ENCODE results near the gene RHBDL1.

RHBDL1 gene

DNA sequence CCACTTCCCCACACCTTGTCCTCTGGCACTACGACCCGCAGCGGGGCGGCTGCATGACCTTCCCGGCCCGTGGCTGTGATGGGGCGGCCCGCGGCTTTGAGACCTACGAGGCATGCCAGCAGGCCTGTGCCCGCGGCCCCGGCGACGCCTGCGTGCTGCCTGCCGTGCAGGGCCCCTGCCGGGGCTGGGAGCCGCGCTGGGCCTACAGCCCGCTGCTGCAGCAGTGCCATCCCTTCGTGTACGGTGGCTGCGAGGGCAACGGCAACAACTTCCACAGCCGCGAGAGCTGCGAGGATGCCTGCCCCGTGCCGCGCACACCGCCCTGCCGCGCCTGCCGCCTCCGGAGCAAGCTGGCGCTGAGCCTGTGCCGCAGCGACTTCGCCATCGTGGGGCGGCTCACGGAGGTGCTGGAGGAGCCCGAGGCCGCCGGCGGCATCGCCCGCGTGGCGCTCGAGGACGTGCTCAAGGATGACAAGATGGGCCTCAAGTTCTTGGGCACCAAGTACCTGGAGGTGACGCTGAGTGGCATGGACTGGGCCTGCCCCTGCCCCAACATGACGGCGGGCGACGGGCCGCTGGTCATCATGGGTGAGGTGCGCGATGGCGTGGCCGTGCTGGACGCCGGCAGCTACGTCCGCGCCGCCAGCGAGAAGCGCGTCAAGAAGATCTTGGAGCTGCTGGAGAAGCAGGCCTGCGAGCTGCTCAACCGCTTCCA lies 42.0 kb upstream of the RHBDL1 start:
- Mint-ChIP-seq H3K27ac (no peak overlapping the region), H3K36me3 (peaks cover 6% of the 10 kb centered on the region), H3K27me3 (peaks cover 10% of the 10 kb centered on the region), H3K9me3 (no peaks in the 10 kb centered on the region), H3K4me1 (peaks cover 12% of the 10 kb centered on the region), H3K4me3 (no peak overlapping the region)
- DNase-seq: no peak
- CTCF ChIA-PET: no interaction called here

DNA sequence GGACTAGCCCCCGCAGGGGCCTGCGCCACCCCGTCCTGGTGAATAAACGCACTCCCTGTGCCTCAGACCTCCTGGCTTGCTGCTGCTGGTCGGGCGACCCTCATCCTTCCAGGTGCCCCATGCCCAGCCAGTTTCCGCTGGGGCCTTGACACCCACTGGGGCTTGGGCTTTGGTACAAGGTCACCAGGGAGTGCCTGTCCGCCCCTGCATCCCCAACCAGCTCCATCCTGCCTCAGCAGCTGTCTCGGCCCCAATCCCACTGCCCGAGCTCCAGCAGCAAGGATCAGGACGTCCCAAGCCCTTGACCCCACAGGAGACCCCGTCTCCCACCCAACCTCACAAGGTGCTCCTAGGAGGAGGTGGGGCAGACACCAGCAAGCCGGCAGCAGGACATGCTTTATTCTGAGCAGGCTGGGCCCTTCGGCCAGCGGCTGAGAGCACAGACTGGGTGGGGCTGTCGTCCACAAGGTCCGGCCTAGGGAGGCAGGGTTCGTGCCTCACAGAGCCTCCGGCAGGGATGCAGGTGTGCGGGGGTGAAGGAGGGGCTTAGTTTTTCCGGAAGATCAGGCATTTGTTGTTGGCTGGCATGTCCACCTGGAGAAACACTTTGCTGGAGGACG lies 41.3 kb upstream of the RHBDL1 start:
- Mint-ChIP-seq H3K36me3 (peaks cover 3% of the 10 kb centered on the region), H3K4me3 (peak overlapping the region; percentile 56), H3K27ac (no peak overlapping the region), H3K27me3 (peaks cover 10% of the 10 kb centered on the region), H3K9me3 (no peaks in the 10 kb centered on the region), H3K4me1 (peaks cover 12% of the 10 kb centered on the region)
- CTCF ChIA-PET: no interaction called here
- DNase-seq: no peak

DNA sequence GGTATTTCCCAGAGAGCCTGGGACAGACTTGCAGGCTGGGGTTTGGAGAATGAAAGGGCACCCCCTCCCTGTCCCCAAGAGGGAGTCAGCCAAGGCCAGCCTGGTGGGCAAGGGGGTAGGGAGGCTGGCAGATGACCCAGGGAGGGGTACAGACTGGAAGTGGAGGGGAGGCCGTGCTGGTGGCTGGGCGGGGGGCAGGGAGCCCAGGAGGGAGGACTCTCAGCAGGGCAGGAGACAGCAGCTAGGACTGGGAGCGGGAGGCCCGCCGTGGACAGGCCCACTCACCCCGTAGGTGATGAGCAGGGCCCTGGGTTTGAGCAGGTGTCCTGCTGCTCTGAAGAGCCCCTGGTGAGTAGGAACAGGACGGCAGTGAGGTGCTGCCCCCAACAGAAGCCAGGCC lies 40.5 kb upstream of the RHBDL1 start:
- H3K27me3 Mint-ChIP-seq: peaks cover 10% of the 10 kb centered on the region
- peaks cover 12% of the 10 kb centered on the region for H3K4me1 Mint-ChIP-seq
- DNase-seq: no peak
- no peak overlapping the region for H3K27ac Mint-ChIP-seq
- no peaks in the 10 kb centered on the region for H3K9me3 Mint-ChIP-seq
- CTCF ChIA-PET: no interaction called here
- peak overlapping the region; percentile 71 for H3K4me3 Mint-ChIP-seq
- peaks cover 3% of the 10 kb centered on the region for H3K36me3 Mint-ChIP-seq

DNA sequence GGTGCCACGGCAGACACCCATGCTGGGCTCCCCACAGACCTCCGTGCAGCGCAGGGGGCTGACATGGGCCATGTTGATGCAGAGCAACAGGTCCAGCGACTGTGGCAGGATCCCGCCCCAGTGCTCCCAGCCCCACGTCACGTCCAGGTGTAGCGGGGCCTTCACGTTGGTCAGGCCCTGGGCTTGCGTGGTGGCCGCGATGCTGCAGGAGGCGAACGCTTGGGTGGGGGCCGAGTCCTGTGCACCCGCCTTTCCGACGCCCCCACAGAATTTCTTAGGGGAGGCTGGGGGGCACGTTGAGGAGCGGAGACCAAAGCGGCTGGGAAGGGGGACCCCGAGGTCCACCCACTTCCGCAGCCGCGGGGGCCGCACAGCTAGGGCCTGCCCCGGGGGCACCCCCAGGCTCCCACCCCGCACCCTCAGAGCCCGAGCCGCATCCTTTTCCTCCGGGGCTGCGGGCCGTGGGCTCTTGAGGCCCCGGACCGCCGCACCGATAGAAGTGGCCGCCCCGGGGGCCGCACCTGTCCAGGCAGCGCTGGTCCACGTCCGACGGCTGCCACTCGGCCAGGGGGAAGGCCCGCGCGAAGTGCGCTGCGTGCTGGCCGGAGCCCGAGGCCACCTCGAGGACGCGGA lies 39.8 kb upstream of the RHBDL1 start:
- no peaks in the 10 kb centered on the region for H3K9me3 Mint-ChIP-seq
- H3K36me3 Mint-ChIP-seq: peaks cover 3% of the 10 kb centered on the region
- H3K27me3 Mint-ChIP-seq: peaks cover 10% of the 10 kb centered on the region
- DNase-seq: peak; percentile 43
- H3K4me3 Mint-ChIP-seq: peak overlapping the region; percentile 94
- CTCF ChIA-PET: interaction anchor here (0.6 to 1.1 kb wide), 2 partner anchors 12 to 13 kb away, joined by 3 read pairs; no protein-coding TSS in a partner anchor
- peak overlapping the region; percentile 42 for H3K27ac Mint-ChIP-seq
- H3K4me1 Mint-ChIP-seq: peaks cover 12% of the 10 kb centered on the region

DNA sequence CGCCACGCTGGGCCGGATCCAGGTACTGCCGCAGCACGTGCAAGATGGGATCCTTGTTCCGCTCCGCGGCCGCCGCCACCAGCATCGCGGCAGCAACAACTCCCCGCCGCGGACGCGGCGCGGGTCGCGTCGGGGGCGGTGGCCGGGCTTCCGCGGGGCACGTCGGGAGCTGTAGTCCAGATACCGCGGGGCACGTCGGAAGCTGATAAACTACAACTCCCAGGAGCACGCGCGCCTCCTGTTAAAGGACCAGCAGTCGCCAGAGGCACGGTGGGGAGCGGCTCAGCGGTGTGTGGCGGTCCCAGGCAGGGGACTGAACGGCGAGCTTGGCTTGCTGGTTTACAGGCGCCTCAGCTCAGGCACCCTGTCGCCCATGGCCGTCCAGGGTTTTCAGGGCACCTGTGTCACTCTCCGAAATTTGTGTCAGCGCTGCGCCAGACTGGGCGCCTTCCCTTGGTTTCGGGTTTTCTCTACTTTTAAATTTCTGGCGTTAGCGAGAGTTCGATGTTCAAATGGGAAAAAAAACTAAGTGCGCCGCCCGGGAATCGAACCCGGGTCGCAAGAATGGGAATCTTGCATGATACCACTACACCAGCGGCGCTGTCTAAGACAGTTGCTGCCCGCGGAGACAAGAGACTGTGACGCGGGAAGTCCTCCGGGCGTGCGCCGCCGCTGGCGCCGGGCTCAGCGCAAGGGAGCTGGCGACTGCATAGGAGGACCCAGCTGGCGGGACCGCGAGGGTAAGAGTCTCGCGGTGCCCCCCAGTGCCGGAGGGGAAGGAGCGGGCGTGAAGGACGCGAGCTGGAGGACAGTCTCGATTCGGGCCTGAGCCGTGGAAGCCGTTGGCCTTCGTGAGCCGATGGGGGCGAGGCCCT lies 39.0 kb upstream of the RHBDL1 start, which contains the start of gene METTL26:
TSS of gene METTL26 (minus strand) at position 100 of the 875 bp plus-strand sequence. CDS start at position 85, 15 bp downstream.
- H3K4me1 Mint-ChIP-seq: peaks cover 12% of the 10 kb centered on the region
- no peaks in the 10 kb centered on the region for H3K9me3 Mint-ChIP-seq
- H3K36me3 Mint-ChIP-seq: peaks cover 3% of the 10 kb centered on the region
- DNase-seq: peak; percentile 96
- CTCF ChIA-PET: interaction anchor here (0.6 to 1.1 kb wide), 3 partner anchors 11 to 110 kb away, joined by 3 read pairs; no protein-coding TSS in a partner anchor
- peak within 1 kb of the TSS; percentile 94 for H3K4me3 Mint-ChIP-seq
- peaks cover 10% of the 10 kb centered on the region for H3K27me3 Mint-ChIP-seq
- peak within 1 kb of the TSS; percentile 99 for H3K27ac Mint-ChIP-seq

DNA sequence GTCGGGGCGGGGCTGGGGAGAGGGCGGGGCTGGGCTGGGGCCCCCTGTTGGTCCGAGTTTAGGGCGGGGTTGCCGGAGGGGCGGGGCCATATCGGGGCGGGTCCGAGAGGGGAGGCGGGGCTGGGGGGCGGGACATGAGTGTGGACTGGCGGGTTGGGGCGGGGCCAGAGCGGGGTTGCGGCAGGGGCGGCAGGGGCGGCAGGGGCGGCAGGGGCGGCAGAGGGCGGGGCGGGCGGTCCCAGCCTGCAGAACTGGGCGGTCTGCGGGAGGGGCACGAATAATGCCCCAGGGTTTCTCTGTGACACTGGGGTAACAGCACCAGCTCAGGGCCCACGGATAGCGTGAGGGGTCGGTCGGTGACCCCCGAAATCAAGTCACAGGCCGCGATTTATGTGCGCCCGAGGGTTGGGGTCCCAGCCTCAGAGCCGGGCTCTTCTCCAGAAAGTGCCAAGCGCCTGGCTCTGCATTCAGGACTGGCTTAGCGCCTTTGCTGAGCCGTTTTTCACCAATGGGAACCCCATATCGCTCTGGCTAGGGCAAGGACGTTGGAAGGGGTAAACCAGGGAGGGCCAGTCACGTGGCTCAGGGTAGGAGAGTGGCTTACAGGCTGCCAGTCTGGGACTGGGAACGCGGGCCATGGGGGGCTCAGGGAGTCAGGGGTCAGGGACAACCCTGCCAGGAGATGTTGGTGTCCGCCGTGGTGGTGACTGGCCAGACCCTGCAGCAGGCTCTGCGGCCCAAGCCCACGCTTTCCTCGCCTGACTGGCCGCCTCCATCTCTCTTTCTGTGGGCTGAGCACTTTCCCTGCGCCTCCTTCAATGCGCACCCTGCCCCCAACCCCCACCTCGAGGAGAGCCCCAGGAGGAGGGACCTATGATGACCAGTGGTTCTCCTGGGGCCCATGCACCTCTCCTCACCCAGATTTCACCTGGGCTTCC lies 38.1 kb upstream of the RHBDL1 start:
- CTCF ChIA-PET: interaction anchor here (1.1 kb wide), 2 partner anchors 11 to 111 kb away, joined by 3 read pairs; no protein-coding TSS in a partner anchor
- DNase-seq: peak; percentile 92
- Mint-ChIP-seq H3K27ac (peak overlapping the region; percentile 99), H3K9me3 (no peaks in the 10 kb centered on the region), H3K27me3 (peaks cover 7% of the 10 kb centered on the region), H3K4me1 (peaks cover 12% of the 10 kb centered on the region), H3K36me3 (peaks cover 3% of the 10 kb centered on the region), H3K4me3 (peak overlapping the region; percentile 94)

DNA sequence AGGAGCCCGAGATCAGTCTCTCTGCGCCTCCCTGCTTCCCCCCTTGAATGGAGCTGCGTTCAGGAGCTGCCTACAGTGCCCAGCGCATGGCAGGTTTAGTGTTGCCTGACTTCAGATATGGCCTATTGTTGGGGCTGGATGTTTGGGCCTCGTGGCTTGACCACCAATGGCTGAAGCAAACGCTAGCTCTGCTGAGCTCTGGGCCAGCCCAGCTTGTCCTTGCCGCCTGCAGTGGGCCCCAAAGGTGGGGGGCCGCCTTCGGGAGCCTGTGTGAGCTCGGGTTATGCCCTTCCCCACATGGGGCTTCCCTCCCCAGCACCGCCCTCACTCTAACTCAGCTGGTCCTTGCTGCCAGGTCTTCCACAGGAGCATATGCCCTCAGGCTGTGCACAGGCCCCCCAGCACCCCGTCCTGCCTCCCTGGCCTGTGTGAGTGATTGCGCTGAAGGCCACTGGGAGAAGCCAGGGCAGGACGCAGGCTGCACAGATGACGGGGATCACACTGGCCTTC lies 37.4 kb upstream of the RHBDL1 start:
- Mint-ChIP-seq H3K36me3 (peaks cover 3% of the 10 kb centered on the region), H3K4me3 (peak overlapping the region; percentile 31), H3K27me3 (peaks cover 7% of the 10 kb centered on the region), H3K27ac (no peak overlapping the region), H3K9me3 (no peaks in the 10 kb centered on the region), H3K4me1 (peaks cover 16% of the 10 kb centered on the region)
- no peak for DNase-seq
- CTCF ChIA-PET: no interaction called here

DNA sequence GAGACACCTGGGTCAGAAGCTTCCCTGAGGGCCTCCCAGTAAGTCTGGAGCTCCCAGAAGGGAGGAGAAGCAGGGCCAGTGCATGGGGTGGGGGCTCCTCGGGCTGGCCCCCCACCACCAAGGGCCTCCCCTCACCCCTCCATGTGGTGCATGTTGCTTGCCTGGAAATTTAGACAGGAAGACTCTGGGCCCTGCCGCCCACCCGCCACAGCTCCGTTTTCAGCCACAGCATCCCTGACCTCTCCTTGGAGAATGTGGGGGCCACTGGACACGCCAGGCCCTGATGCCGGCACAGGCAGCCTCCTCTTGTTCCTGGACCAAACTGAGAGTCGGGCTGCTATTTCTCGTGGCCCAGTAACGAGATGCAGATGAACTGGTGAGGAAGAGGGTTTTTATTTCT lies 36.6 kb upstream of the RHBDL1 start:
- Mint-ChIP-seq H3K4me3 (no peak overlapping the region), H3K4me1 (peaks cover 20% of the 10 kb centered on the region), H3K36me3 (peaks cover 3% of the 10 kb centered on the region), H3K27ac (no peak overlapping the region), H3K27me3 (peaks cover 7% of the 10 kb centered on the region), H3K9me3 (no peaks in the 10 kb centered on the region)
- DNase-seq: no peak
- CTCF ChIA-PET: no interaction called here

DNA sequence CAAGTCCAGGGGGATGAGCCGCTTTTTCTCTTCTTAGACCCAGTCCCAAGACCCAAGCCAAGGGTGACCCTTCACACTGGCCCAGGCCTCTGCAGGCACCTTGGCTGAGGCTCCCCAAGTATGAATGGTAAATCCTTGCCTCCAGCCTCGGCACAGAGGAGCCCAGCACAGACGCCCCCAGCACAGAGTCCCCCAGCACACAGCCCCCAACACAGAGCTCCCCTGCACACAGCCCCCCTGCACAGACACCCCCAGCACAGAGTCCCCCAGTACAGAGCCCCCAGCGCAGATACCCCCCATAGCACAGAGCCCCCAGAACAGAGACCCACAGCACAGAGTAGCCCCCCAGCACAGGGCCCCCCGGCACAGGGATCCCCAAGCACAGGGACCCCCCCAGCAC lies 34.9 kb upstream of the RHBDL1 start:
- no peak for DNase-seq
- Mint-ChIP-seq H3K9me3 (no peaks in the 10 kb centered on the region), H3K27me3 (peaks cover 7% of the 10 kb centered on the region), H3K4me3 (peak overlapping the region; percentile 44), H3K4me1 (peaks cover 16% of the 10 kb centered on the region), H3K36me3 (peaks cover 3% of the 10 kb centered on the region), H3K27ac (no peak overlapping the region)
- CTCF ChIA-PET: no interaction called here

DNA sequence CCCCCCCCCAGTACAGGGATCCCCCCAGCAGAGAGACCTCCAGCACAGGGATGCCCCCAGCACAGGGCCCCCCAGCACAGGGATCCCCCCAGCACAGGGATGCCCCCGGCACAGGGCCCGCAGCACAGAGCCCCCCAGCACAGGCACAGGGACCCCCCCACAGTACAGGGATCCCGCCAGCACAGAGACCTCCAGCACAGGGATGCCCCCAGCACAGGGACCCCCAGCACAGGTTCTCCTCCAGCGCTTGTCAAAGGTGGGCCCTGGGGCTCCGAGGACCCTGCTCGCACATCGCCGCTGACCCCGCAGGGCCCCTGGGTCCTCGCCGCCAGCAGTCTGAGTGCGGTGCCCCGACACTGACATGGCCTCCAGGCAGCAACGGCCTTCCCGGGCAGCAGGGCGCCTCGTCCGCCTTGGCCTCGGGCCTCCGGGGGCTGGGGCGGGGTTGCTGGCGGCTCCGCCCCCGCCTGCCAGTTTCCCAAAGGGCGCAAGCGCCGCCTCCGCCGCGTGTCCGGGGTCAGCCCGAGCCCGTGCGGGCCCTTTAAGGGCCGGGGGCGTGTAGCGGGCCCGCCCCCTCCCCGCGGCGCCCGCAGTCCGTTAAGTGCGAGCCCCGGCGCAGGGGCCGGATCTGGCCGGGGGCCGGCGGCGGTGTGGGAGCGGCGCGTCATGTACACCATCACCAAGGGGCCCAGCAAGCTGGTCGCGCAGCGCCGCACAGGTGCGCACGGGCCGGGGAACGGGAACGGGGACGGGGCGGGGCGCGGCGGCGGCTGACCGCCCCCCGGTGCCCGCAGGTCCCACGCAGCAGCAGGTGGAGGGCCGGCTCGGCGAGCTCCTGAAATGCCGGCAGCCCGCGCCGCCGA lies 33.9 kb upstream of the RHBDL1 start, which contains the start of gene MCRIP2:
TSS of gene MCRIP2 (plus strand) at position 503 of the 863 bp plus-strand sequence. CDS start at position 667, 164 bp downstream.
- no peaks in the 10 kb centered on the region for H3K9me3 Mint-ChIP-seq
- CTCF ChIA-PET: no interaction called here
- DNase-seq: peak; percentile 83
- H3K4me3 Mint-ChIP-seq: peak within 1 kb of the TSS; percentile 68
- H3K27ac Mint-ChIP-seq: peak within 1 kb of the TSS; percentile 33
- H3K4me1 Mint-ChIP-seq: peaks cover 15% of the 10 kb centered on the region
- H3K27me3 Mint-ChIP-seq: peaks cover 3% of the 10 kb centered on the region
- H3K36me3 Mint-ChIP-seq: peaks cover 2% of the 10 kb centered on the region

DNA sequence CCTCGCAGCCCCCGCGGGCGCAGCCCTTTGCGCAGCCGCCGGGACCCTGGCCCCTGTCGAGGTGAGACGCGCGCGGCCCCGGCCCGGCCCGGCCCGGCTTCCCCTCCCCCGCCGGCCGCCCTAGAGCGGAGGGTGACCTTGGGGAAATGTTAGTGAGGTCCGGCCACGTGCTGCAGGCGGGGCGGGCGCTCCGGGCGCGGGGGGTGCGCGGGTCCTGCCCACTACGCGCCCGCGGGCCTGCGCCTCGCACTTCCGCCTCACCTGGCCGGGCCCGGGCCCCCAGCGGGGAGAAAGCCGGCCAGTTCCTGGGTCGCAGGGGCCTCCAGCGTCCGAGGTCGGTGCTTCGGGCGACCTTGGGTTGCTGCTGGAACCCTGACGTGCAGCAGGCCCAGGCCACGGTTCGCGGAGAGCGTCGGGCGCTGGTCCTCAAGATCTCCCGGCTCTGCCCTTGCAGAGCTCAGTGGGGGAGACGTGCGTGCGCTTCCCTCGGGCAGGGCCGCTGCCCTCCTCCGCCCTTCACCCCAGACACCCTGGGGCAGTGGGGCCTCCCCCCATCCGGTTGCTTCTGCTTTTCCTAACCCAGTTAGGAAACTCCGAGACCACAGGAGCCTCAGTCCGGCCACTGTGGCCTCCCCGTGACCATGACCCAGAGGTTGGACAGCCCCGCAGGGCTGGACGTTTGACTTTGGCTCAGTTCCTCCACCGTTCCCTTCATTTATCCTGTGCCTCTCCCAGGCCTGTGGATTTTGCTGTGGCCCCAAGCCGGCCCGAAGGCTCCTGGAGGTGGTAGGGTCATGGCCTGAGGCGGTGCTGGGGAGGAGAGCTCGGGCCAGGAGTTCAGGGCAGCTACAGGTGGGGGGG lies 33.1 kb upstream of the RHBDL1 start:
- CTCF ChIA-PET: no interaction called here
- Mint-ChIP-seq H3K9me3 (no peaks in the 10 kb centered on the region), H3K36me3 (no peaks in the 10 kb centered on the region), H3K4me1 (peaks cover 12% of the 10 kb centered on the region), H3K27ac (peak overlapping the region; percentile 33), H3K27me3 (no peaks in the 10 kb centered on the region), H3K4me3 (peak overlapping the region; percentile 68)
- peak; percentile 63 for DNase-seq

DNA sequence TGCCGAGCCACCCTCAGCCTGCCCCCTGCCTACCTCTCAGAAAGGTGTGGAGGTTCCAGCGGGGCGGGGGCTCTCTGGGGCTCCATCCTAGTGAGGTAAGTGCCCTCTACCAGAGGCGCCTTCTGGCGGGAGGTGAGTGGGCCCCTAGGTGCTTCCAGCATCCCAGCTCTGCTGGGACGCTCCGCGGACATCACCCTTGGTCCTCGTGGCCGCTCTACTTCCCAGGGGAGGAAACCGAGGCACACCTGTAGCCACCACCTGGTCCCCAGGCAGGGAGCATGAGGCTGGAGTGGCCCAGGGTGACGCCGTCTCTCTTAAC lies 32.5 kb upstream of the RHBDL1 start:
- peak overlapping the region; percentile 68 for H3K4me3 Mint-ChIP-seq
- H3K4me1 Mint-ChIP-seq: peaks cover 14% of the 10 kb centered on the region
- DNase-seq: no peak
- H3K27ac Mint-ChIP-seq: no peak overlapping the region
- CTCF ChIA-PET: no interaction called here
- no peaks in the 10 kb centered on the region for H3K27me3 Mint-ChIP-seq
- no peaks in the 10 kb centered on the region for H3K36me3 Mint-ChIP-seq
- no peaks in the 10 kb centered on the region for H3K9me3 Mint-ChIP-seq
